Uterus (tissue), 4 donors: Measurements from ENCODE around the gene PIEZO2. TPM values are rescaled to one million over a fixed set of nuclear protein-coding genes. Genes with fewer than 3 reads are reported as not detected.

Experiments used
- DNase-seq, 2 donors: peaks; one replicate each; pipeline ENCODE4 v3.0.0-alpha.2; 2019 to 2020
- H3K27ac ChIP-seq, 2 donors: fragments of 200-600 bp; sonication (generic); 1 replicate in 1 of 2; 2 replicates in 1 of 2; pipeline ENCODE4 v1.5.1; 2016 to 2018
- H3K27me3 ChIP-seq, 2 donors: fragments of 200-600 bp; sonication (generic); one replicate each; pipeline ENCODE4 v1.5.1; 2018 to 2019; ENCODE audit warnings: control low read depth in 1 of 2
- H3K36me3 ChIP-seq, 2 donors: fragments of 200-600 bp; sonication (generic); one replicate each; pipeline ENCODE4 v1.5.1; 2019; ENCODE audit warnings: control low read depth in 1 of 2
- H3K4me1 ChIP-seq, 2 donors: fragments of 200-600 bp; sonication (generic); one replicate each; pipeline ENCODE4 v1.5.1; 2018 to 2019; ENCODE audit warnings: control low read depth in 1 of 2
- H3K4me3 ChIP-seq, 2 donors: fragments of 200-600 bp; sonication (generic); 1 replicate in 1 of 2; 2 replicates in 1 of 2; pipeline ENCODE4 v1.5.1; 2018 to 2019; ENCODE audit warnings: mild to moderate bottlenecking in 1 of 2
- H3K9me3 ChIP-seq, 2 donors: fragments of 200-600 bp; sonication (generic); one replicate each; pipeline ENCODE4 v1.5.1; 2019; ENCODE audit warnings: control low read depth in 1 of 2
- CTCF ChIP-seq, 4 experiments: fragments of 200-600 bp in 2 of 4; fragments of 450-650 bp in 2 of 4; sonication (generic) in 2 of 4; IDR thresholded peaks; one replicate each; pipeline ENCODE4 v1.5.1; 2016 to 2019; ENCODE audit warnings: antibody characterized with exemption in 4 of 4, mild to moderate bottlenecking in 2 of 4, moderate library complexity in 1 of 4
- POLR2A ChIP-seq, 2 donors: fragments of 450-650 bp; IDR thresholded peaks; one replicate each; pipeline ENCODE4 v1.6.1; 2016; ENCODE audit warnings: antibody characterized with exemption in 2 of 2, mild to moderate bottlenecking in 1 of 2, moderate library complexity in 1 of 2
- intact Hi-C: fragments of 100-400 bp; cut with DNase I; formaldehyde crosslinking; loops from one replicate; pipeline ENCODE4 v1.15.1; 2023; ENCODE audit warnings: low total_unique reads
- total RNA-seq, 4 donors: library from RNA; depleted of rRNA in 3 of 4; stranded (reverse); fragments of >200 nt in 3 of 4; gene quantifications; one replicate each; pipeline versions ENCODE4 v1.1.0 to v1.2.4, GENCODE V29; 2014 to 2023
- donor health status: DM: yes; HTN: yes; CAD: no.

PIEZO2 gene
- total RNA-seq, 4 donors from 2014 or later = 1.8 to 42.8 (median 5.6) TPM

- H3K27ac ChIP-seq = no peak overlapping the region
- H3K4me3 ChIP-seq = no peak overlapping the region
- no peaks in the 10 kb centered on the region for H3K9me3 ChIP-seq
- no peak for DNase-seq
- H3K27me3 ChIP-seq = no peaks in the 10 kb centered on the region
- intact Hi-C loops = no loop called here
- TF ChIP-seq POLR2A (IDR thresholded peaks at IDR 0.05) (no peak), CTCF (IDR thresholded peaks at IDR 0.05) (no peak)
- no peaks in the 10 kb centered on the region for H3K36me3 ChIP-seq
- no peaks in the 10 kb centered on the region for H3K4me1 ChIP-seq
These were observed 381.1 kb downstream of the PIEZO2 start for GRCh38 chr18:10768221-10768620.

- intact Hi-C loops = no loop called here
- no peak overlapping the region for H3K27ac ChIP-seq
- H3K36me3 ChIP-seq = no peaks in the 10 kb centered on the region
- H3K9me3 ChIP-seq = no peaks in the 10 kb centered on the region
- no peak for DNase-seq
- H3K27me3 ChIP-seq = no peaks in the 10 kb centered on the region
- no peak for TF ChIP-seq POLR2A (IDR thresholded peaks at IDR 0.05)
- no peak overlapping the region for H3K4me3 ChIP-seq
- no peaks in the 10 kb centered on the region for H3K4me1 ChIP-seq
These were observed 381.7 kb downstream of the PIEZO2 start for GRCh38 chr18:10767658-10768057.

GRCh38 chr18:10760986-10761385 lies 388.4 kb downstream of the PIEZO2 start:
- TF ChIP-seq POLR2A (IDR thresholded peaks at IDR 0.05) (no peak), CTCF (IDR thresholded peaks at IDR 0.05) (no peak)
- DNase-seq = no peak

GRCh38 chr18:10759241-10759640 lies 390.1 kb downstream of the PIEZO2 start:
- TF ChIP-seq POLR2A (IDR thresholded peaks at IDR 0.05) = no peak
- TF ChIP-seq CTCF (IDR thresholded peaks at IDR 0.05) = no peak
- intact Hi-C loops = no loop called here

More at GRCh38 chr18:10760986-10761385, 388.4 kb downstream of the PIEZO2 start:
- Histone ChIP-seq H3K4me3 (no peak overlapping the region), H3K9me3 (no peaks in the 10 kb centered on the region), H3K4me1 (no peaks in the 10 kb centered on the region), H3K27me3 (no peaks in the 10 kb centered on the region), H3K36me3 (no peaks in the 10 kb centered on the region), H3K27ac (no peak overlapping the region)
- intact Hi-C loops = no loop called here

GRCh38 chr18:10757946-10758345 lies 391.4 kb downstream of the PIEZO2 start:
- H3K27ac ChIP-seq = no peak overlapping the region
- H3K4me1 ChIP-seq = no peaks in the 10 kb centered on the region
- no peaks in the 10 kb centered on the region for H3K27me3 ChIP-seq
- TF ChIP-seq CTCF (IDR thresholded peaks at IDR 0.05) = no peak
- no peak for TF ChIP-seq POLR2A (IDR thresholded peaks at IDR 0.05)
- H3K9me3 ChIP-seq = no peaks in the 10 kb centered on the region
- DNase-seq = no peak
- intact Hi-C loops = no loop called here
- no peaks in the 10 kb centered on the region for H3K36me3 ChIP-seq
- H3K4me3 ChIP-seq = no peak overlapping the region

More at GRCh38 chr18:10759241-10759640, 390.1 kb downstream of the PIEZO2 start:
- Histone ChIP-seq H3K9me3 (no peaks in the 10 kb centered on the region), H3K36me3 (no peaks in the 10 kb centered on the region), H3K4me1 (no peaks in the 10 kb centered on the region), H3K27ac (no peak overlapping the region), H3K27me3 (no peaks in the 10 kb centered on the region), H3K4me3 (no peak overlapping the region)
- no peak for DNase-seq

- Histone ChIP-seq H3K27me3 (no peaks in the 10 kb centered on the region), H3K4me1 (no peaks in the 10 kb centered on the region), H3K9me3 (no peaks in the 10 kb centered on the region), H3K4me3 (no peak overlapping the region), H3K27ac (no peak overlapping the region), H3K36me3 (no peaks in the 10 kb centered on the region)
- intact Hi-C loops = no loop called here
- no peak for TF ChIP-seq POLR2A (IDR thresholded peaks at IDR 0.05)
- TF ChIP-seq CTCF (IDR thresholded peaks at IDR 0.05) = no peak
- DNase-seq = no peak
These were observed 392.0 kb downstream of the PIEZO2 start for GRCh38 chr18:10757349-10757748.
